GM18526 (cell line): ENCODE results near the gene SMYD4.

Source experiments
- POLR2A ChIP-seq: IDR thresholded peaks from 3 replicates; pipeline ENCODE4 v1.6.1; 2011; ENCODE audit not compliant: insufficient read length; ENCODE audit errors: extremely low read depth

The SMYD4 gene

GRCh38 chr17:1829592-1830257, at the start of gene SMYD4, which contains the start of gene RPA1:
SMYD4 (minus strand) TSS chr17:1829902; CDS start chr17:1827994, 1,908 bp downstream.
RPA1 (plus strand) TSS chr17:1830005; CDS start chr17:1830094, 89 bp downstream.
- peak; percentile 89 for TF ChIP-seq POLR2A

- no peak for TF ChIP-seq POLR2A
These were observed 48.9 kb upstream of the SMYD4 start for GRCh38 chr17:1878419-1879121.

GRCh38 chr17:1875597-1875996, 45.9 kb upstream of the SMYD4 start:
- TF ChIP-seq POLR2A = no peak

GRCh38 chr17:1873418-1873817, 43.7 kb upstream of the SMYD4 start:
- TF ChIP-seq POLR2A = no peak

GRCh38 chr17:1872976-1873375, 43.3 kb upstream of the SMYD4 start:
- no peak for TF ChIP-seq POLR2A

GRCh38 chr17:1872254-1872653, 42.6 kb upstream of the SMYD4 start:
- TF ChIP-seq POLR2A = no peak

- TF ChIP-seq POLR2A = no peak
These were observed 42.1 kb upstream of the SMYD4 start for GRCh38 chr17:1871756-1872155.

GRCh38 chr17:1870592-1870991, 40.9 kb upstream of the SMYD4 start:
- no peak for TF ChIP-seq POLR2A

- TF ChIP-seq POLR2A = no peak
These were observed 38.4 kb upstream of the SMYD4 start for GRCh38 chr17:1868090-1868489.

GRCh38 chr17:1867307-1867706, 37.6 kb upstream of the SMYD4 start:
- no peak for TF ChIP-seq POLR2A

GRCh38 chr17:1865252-1866037, 35.7 kb upstream of the SMYD4 start:
- no peak for TF ChIP-seq POLR2A

GRCh38 chr17:1861391-1862010, 31.8 kb upstream of the SMYD4 start:
- no peak for TF ChIP-seq POLR2A

GRCh38 chr17:1860978-1861377, 31.3 kb upstream of the SMYD4 start:
- no peak for TF ChIP-seq POLR2A

GRCh38 chr17:1853698-1854097, 24.0 kb upstream of the SMYD4 start:
- no peak for TF ChIP-seq POLR2A

GRCh38 chr17:1852327-1852726, 22.6 kb upstream of the SMYD4 start:
- no peak for TF ChIP-seq POLR2A
